Stimulated activated CD4-positive, alpha-beta T cell treated with anti-CD3 and anti-CD28 coated beads, Interleukin-1b, Interleukin-23, amount 100 ng/mL, for 4 hours (primary cell): Measurements from ENCODE around the gene NPEPL1.
A peak's percentile ranks its signal among the peaks of the same experiment; 100 is the strongest.
"Not testable (repeated sequence)": the region's sequence is repeated elsewhere in the genome, so short reads cannot be mapped to it uniquely, and the experiment has no call there.

Source experiments
- DNase-seq, 2 donors: peaks; one replicate each; pipeline ENCODE4 v3.0.0-alpha.2; 2020; ENCODE audit warnings: low read depth in 2 of 2

The NPEPL1 gene

DNA sequence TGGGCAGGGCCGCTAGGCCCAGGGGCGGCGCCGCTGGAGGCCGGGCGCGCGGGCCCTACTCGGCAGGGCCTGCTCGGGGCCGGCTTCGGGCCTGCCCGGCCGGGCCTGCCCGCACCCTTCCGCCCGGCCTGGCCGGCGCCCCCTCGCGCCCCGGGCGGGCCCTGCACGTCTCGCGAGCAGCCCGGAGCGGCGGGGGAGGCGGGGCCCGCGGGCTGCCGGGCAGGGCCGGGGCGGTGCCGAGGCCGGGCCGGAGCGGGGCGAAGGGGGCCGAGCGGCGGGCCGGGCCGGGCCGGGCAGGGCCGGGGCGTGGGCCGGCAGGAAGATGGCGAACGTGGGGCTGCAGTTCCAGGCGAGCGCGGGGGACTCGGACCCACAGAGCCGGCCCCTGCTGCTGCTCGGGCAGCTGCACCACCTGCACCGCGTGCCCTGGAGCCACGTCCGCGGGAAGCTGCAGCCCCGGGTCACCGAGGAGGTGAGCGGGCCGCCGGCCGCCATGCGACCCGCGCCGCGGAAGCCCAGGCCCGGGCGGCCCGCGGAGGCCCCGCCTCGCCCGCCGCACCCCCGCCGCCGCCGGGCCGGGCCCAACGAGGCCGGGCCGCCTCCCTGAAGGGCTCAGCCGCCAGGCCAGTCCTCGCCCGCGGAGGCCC is at the start of gene NPEPL1:
TSS of gene NPEPL1 (plus strand) at position 222 of the 647 bp plus-strand sequence. CDS start at position 323, 101 bp downstream.
- peak; percentile 43 to 70 for DNase-seq

- not testable (repeated sequence) for DNase-seq
Observed at GRCh38 chr20:58642896-58643295, 49.7 kb upstream of the NPEPL1 start.

DNA sequence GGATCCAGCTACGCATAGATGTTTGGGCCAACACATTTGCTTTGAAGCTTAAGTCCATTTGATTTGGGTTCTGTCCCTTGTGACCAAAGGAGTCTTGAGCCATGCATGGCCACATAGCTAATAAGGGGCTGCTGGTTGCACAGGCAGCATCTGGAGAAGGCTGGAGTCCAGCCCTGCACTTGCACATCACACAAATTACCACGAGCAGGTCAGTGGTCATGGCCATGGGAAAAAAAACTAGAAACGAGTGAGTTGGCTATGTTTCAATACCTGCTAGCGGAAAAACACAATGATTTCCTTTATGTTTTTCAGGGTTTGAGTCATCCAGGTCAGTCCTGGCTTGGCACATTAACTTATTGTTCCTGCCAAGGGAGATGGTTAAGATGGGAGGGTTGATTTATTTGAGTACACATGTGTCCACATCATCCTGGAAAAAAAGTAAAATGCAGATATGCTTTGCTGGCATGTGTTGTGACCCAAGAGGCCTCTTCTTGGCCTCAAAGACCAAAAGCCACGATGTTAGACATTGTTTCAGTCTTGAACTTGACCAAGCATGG is 47.1 kb upstream of the NPEPL1 start:
- no peak for DNase-seq

DNA sequence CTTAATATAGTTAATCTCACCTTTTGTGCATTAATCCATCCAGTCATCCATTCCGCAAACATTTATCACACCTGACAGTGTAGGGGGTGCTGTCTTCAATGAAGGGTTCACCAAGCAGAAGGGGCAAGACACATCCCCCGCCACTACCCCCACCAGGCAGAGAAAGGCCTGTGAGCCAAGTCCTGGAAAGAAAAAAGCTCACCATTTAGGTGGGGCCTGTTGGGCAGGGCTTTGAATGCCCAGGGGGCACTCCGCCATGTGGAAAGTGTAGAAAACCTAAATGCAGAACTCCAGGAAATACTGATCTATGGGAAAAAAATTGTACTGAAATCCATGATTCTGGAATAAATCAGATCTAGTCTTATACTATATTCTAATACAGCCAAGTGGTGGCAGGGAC is 46.3 kb upstream of the NPEPL1 start:
- no peak for DNase-seq

GRCh38 chr20:58646703-58647102 is 45.9 kb upstream of the NPEPL1 start:
- DNase-seq = no peak

GRCh38 chr20:58647162-58647795 is 45.3 kb upstream of the NPEPL1 start:
- no peak for DNase-seq

DNA sequence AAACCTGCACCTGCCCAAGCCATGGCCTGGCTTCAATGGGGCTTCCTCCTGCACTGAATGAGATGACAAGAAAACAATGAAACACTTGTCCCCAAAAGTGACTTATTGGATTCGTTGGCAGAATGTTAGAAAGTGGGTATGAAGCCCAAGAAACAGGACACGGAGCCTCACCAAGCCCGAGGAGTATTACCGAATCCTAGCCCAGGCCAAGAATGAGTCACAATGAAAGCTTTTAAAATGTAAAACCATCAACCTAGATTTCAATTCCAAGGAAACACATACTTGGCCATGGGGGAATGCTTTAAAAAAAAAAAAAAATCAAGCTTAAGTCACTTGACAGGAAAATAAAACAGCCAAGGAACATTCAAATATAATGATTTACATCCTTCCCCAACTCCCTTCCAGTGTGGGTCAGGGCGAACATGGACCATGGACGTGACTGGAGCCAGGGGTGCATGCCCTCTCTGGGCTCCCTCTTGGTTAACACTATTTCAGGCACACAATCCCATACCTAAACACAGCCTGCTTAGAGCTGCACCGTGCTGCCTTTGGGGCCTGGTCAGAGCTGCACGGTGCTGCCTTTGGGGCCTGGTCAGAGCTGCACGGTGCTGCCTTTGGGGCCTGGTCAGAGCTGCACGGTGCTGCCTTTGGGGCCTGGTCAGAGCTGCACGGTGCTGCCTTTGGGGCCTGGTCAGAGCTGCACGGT is 44.7 kb upstream of the NPEPL1 start:
- no peak for DNase-seq

- not testable (repeated sequence) for DNase-seq
Observed at GRCh38 chr20:58648502-58648825, 44.1 kb upstream of the NPEPL1 start.

DNA sequence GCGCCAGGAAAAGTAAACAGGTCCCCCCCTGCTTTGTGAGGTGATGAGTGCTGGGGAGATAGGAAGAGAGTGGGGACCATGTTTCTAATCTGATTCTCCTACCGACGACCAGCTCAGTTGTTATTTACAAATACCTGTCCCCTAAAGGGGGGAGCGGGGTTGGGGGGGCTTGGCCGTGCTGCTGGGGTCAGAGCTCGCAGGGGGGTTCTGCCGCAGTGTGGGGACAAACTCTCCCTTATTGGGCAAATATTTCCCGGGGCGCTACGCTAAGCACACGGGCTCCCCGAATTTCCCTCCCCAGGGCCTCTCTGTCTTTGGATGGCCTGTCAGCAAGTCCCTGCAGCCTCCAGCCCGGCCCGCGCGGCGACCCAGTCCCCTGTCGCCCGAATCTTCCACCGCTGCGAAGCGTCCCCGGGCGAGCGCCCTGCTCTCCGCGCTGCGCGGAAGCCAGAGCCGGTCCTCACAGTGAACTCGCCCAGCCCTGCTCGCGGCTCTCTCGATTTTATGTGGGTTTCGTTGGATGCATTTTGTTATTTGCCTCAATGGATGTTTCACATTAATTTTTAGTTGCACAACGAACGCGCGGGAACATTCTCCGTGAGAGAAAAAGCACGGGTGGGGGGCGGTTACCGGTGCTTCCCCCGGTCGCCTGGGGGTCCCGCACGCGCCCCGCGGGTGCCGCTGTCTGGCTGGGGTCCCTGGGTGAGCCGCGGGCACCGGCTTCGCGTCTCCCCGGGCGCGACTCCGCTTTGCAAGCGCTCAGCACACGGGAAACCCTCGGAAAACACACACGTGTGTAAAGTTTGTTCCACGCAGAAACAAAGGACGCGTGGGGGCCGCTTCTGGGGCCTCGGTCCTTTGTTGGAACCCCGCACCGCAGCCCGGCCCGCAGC is 43.1 kb upstream of the NPEPL1 start:
- peak in 1 of 2 donors; percentile 39 for DNase-seq

DNA sequence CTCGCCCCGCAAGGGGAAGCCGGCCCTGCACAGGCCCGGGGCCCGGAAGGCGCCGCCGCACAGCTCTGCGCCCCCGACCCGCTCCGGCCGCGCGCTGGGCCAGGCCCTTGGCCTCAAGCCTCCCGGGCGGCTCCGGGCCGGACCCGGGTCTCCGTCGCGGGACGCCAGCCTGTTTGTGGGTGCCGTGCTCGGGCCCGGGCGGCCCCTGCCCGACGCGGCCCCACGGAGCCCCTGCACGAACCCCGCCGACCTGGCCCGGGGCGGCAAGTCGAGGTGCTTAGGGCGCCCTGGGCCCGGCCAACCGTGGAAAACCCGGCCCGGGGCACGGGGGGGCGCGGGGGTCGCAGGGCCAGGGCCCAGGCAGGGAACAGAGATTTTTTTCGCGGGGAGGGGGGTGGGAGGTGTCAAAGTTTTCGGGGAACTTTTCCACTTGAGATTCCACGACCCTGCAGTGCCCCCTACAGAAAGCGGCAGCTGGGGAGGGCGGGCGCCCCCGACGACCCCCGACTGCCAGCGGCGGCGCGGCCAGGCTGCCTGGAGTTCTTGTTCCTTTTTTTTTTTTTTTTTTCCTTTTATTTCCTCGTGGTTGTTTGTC is 42.3 kb upstream of the NPEPL1 start:
- DNase-seq = peak in 1 of 2 donors; percentile 39

DNA sequence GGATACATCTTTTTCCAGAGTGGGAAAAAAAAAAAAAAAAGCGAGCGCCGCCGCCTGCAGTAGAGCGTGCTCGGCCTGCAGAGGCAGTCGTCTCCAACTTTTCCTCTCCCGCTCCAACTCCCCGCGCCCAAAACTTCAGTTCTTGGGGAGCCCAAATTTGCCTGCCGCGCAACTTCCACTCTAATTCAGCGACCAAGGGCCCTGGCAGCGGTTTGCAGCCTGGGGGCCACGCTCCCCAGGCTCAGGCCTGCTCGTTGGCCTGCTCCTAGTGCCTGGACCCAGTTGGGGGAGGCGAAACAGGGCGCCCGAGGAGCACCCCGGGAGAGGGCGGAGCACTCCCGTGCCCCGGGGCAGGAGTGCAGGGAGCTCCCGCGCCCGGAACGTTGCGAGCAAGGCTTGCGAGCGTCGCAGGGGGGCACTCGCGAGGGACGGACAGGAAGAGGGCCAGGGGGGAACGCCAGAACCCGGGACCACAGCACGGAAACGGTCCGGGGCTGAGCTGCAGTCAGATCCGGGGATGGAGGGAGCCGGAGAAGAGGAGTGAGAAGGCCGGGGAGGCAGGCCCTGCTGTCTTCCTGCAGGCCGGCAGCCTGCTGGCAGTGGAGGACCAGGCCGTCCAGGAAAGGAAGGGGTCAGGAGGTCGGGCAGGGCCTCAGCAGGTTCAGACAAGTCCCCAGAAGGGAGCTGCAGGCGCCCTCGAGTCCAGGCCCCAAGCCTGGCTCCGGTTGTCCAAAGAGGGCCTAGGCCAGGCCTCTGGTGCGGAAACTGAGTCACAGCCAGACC is 41.6 kb upstream of the NPEPL1 start, which contains the start of gene STX16:
TSS of gene STX16 (plus strand) at position 508 of the 783 bp plus-strand sequence. CDS start 724 bp downstream, outside the sequence.
- peak; percentile 83 for DNase-seq

- no peak for DNase-seq
Observed at GRCh38 chr20:58651559-58651945, 41.0 kb upstream of the NPEPL1 start.

GRCh38 chr20:58651946-58652605 is 40.5 kb upstream of the NPEPL1 start:
- DNase-seq = peak; percentile 36 to 48

DNA sequence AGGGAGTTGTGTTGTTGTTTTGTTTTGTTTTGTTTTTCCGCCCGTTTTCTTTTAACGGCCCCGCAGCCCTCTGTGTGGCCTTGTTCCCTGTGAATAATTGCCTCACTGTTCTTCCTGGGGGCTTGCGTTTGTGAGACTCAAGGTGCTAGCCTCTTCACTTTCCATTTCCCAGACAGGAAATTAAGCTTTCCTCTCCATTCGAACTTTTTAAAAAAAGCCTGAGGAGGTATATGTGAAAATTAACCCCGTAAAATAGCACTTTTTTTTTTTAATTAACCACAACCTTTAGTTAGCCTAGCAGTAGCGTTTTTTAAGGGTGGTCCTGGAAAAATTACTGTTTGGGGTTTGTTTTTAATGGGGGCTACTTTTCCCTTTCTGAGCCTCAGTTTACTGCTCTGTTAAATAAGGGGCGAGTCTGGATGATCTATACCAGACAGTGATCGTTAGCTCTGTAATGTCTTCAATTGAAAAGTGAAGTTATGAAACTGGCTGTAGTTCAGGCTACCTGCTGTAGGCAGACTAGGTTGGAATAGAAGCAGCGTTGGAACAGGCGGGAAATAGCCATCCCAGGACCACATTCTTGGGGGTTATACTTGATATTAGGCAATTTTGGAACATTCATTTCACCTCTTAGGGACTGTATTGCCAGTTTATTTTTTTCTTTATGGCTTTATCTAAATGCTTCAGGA is 39.9 kb upstream of the NPEPL1 start:
- DNase-seq = no peak

DNA sequence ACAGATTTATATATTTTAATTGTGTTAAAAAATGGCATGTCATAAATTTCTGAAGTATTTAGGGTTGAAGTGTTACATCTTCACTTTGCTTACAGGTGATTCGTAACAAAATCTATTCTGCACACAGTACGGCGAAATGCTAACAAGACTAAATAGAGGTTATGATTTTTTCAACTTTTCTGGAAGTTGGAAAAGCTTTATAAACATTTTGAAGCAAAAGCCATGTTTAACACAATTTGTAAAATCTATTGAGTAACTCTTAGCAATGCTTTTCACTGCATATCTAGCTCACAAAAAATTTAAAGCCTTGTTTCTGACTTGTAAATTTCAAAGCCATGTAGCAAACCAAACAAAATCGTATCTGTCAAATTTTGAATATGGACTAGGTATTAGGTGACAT is 38.3 kb upstream of the NPEPL1 start:
- DNase-seq = no peak

DNA sequence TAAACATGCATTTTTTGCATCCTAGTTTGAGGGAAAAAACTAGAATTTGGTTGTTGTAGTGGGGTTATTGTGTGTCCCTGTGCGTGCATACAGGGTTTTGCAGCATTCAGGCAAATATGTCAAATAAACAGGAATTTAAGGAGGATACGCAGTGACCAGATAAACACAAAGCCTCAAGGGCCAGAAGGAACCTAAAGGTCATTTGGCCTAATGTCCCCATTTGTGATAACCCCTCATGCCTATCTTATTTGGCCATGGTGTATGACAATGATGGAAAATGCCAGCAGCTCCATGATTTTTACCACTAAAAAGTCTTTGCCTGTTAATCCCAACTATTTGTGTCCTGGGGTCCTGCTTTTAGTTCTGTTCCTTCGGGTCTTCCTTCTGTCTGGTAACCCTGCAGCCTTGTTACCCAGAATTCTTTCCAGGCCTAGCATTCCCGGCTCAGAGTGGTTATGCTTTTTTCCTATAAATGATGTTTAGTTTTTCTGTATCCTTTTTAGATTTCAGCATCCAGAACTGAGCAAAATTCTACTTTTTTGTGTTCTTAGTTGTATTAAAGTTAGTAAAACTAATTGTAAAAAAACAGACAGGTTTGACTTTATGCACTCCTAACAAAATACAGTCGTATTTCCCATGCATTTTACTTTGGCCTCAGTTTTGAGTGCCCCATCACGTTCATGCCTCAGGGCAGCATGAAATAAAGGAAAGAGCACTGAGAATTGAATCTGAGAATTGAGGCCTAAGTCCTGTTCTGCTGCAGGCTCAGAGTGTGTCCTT is 37.1 kb upstream of the NPEPL1 start:
- no peak for DNase-seq

DNA sequence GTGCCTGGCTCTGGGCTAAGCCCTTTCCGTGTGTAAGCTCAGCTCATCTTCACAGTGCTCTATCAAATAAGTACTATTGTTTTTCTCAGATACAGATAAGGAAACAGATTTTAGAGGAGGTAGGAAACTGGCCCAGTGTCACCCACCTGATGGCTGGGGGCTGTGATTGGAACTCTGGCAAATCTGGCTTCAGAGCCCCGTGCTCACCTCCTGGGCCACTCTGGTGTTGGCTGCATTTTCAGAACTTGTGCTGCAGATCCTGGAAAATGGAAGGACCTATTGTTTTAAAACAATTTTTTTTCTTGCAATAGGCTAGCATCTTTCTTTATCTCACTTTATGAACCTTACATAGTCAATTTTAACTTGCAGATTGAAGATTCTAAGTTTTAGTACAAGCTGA is 35.8 kb upstream of the NPEPL1 start:
- no peak for DNase-seq

- DNase-seq = no peak
Observed at GRCh38 chr20:58657262-58657661, 35.3 kb upstream of the NPEPL1 start.
